ENCODE data around the gene PLAGL2. TPM values are rescaled to one million over a fixed set of nuclear protein-coding genes. Genes with fewer than 3 reads are reported as not detected.

Gene PLAGL2
- total and polyA plus RNA-seq, 4 donors = 1.3 to 7.2 (median 1.6) TPM

GRCh38 chr20:32160341-32160740 lies 47.2 kb downstream of the PLAGL2 start:
- Histone ChIP-seq H3K27me3 (ENCODE audit: control insufficient read depth in 4 of 4, insufficient read depth in 4 of 4, low read length in 3 of 4) (no peaks in the 10 kb centered on the region), H3K4me3 (ENCODE audit: low read depth in 1 of 3, low read length in 3 of 3) (no peak overlapping the region), H3K9me3 (ENCODE audit: control insufficient read depth in 4 of 4, low read length in 3 of 4) (no peaks in the 10 kb centered on the region), H3K4me1 (ENCODE audit: control insufficient read depth in 4 of 4, insufficient read depth in 4 of 4, low read length in 3 of 4) (peaks cover 0 to 5% (median 4%) of the 10 kb centered on the region in 4 donors), H3K9ac (ENCODE audit: low read depth in 1 of 2, low read length in 2 of 2) (no peak overlapping the region), H3K36me3 (ENCODE audit: control insufficient read depth in 4 of 4, insufficient read depth in 3 of 4, low read depth in 1 of 4, low read length in 3 of 4) (peaks cover 22 to 68% (median 46%) of the 10 kb centered on the region in 4 donors), H3K27ac (ENCODE audit: low read depth in 1 of 2, low read length in 2 of 2) (no peak overlapping the region)
- DNase-seq (ENCODE audit: low spot score) = no peak
- 96% methylated on average over 5 of the region's 5 CpGs for WGBS
- TF ChIP-seq FOXA1 (IDR thresholded peaks at IDR 0.05) (no peak), NR2F2 (IDR thresholded peaks at IDR 0.05) (no peak), RXRA (IDR thresholded peaks at IDR 0.05) (no peak), REST (IDR thresholded peaks at IDR 0.05) (no peak), YY1 (IDR thresholded peaks at IDR 0.05) (no peak), FOXA2 (IDR thresholded peaks at IDR 0.05) (no peak), JUND (IDR thresholded peaks at IDR 0.05) (no peak), GABPA (IDR thresholded peaks at IDR 0.05 in 1 of 2, conservative IDR thresholded peaks at IDR 0.05 in 1 of 2) (no peak), SP1 (IDR thresholded peaks at IDR 0.05) (no peak), MAX (IDR thresholded peaks at IDR 0.05) (no peak)
- TF ChIP-seq, protein P1, sequence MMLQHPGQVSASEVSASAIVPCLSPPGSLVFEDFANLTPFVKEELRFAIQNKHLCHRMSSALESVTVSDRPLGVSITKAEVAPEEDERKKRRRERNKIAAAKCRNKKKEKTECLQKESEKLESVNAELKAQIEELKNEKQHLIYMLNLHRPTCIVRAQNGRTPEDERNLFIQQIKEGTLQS (IDR thresholded peaks at IDR 0.05) = no peak
- TF ChIP-seq, protein P2, sequence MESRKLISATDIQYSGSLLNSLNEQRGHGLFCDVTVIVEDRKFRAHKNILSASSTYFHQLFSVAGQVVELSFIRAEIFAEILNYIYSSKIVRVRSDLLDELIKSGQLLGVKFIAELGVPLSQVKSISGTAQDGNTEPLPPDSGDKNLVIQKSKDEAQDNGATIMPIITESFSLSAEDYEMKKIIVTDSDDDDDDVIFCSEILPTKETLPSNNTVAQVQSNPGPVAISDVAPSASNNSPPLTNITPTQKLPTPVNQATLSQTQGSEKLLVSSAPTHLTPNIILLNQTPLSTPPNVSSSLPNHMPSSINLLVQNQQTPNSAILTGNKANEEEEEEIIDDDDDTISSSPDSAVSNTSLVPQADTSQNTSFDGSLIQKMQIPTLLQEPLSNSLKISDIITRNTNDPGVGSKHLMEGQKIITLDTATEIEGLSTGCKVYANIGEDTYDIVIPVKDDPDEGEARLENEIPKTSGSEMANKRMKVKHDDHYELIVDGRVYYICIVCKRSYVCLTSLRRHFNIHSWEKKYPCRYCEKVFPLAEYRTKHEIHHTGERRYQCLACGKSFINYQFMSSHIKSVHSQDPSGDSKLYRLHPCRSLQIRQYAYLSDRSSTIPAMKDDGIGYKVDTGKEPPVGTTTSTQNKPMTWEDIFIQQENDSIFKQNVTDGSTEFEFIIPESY (IDR thresholded peaks at IDR 0.05) = no peak

GRCh38 chr20:32159766-32160221 lies 47.7 kb downstream of the PLAGL2 start:
- Histone ChIP-seq H3K4me1 (ENCODE audit: control insufficient read depth in 4 of 4, insufficient read depth in 4 of 4, low read length in 3 of 4) (peaks cover 2 to 10% (median 9%) of the 10 kb centered on the region in 4 donors), H3K36me3 (ENCODE audit: control insufficient read depth in 4 of 4, insufficient read depth in 3 of 4, low read depth in 1 of 4, low read length in 3 of 4) (peaks cover 17 to 62% (median 43%) of the 10 kb centered on the region in 4 donors), H3K9ac (ENCODE audit: low read depth in 1 of 2, low read length in 2 of 2) (no peak overlapping the region), H3K27ac (ENCODE audit: low read depth in 1 of 2, low read length in 2 of 2) (no peak overlapping the region), H3K27me3 (ENCODE audit: control insufficient read depth in 4 of 4, insufficient read depth in 4 of 4, low read length in 3 of 4) (no peaks in the 10 kb centered on the region), H3K4me3 (ENCODE audit: low read depth in 1 of 3, low read length in 3 of 3) (no peak overlapping the region), H3K9me3 (ENCODE audit: control insufficient read depth in 4 of 4, low read length in 3 of 4) (no peaks in the 10 kb centered on the region)
- TF ChIP-seq TAF1 (conservative IDR thresholded peaks at IDR 0.05) (no peak), RXRA (IDR thresholded peaks at IDR 0.05) (no peak), SP1 (IDR thresholded peaks at IDR 0.05) (no peak), RAD21 (IDR thresholded peaks at IDR 0.05) (no peak), GABPA (IDR thresholded peaks at IDR 0.05 in 1 of 2, conservative IDR thresholded peaks at IDR 0.05 in 1 of 2) (no peak), HNF4A (conservative IDR thresholded peaks at IDR 0.05) (no peak), EGR1 (IDR thresholded peaks at IDR 0.05; ENCODE audit: low read depth in 2 of 2) (no peak), HNF4G (IDR thresholded peaks at IDR 0.05) (no peak), JUND (IDR thresholded peaks at IDR 0.05) (no peak), NR2F2 (IDR thresholded peaks at IDR 0.05) (no peak), FOXA2 (IDR thresholded peaks at IDR 0.05) (no peak), YY1 (IDR thresholded peaks at IDR 0.05) (no peak), MAX (IDR thresholded peaks at IDR 0.05) (no peak)
- TF ChIP-seq, protein P3, sequence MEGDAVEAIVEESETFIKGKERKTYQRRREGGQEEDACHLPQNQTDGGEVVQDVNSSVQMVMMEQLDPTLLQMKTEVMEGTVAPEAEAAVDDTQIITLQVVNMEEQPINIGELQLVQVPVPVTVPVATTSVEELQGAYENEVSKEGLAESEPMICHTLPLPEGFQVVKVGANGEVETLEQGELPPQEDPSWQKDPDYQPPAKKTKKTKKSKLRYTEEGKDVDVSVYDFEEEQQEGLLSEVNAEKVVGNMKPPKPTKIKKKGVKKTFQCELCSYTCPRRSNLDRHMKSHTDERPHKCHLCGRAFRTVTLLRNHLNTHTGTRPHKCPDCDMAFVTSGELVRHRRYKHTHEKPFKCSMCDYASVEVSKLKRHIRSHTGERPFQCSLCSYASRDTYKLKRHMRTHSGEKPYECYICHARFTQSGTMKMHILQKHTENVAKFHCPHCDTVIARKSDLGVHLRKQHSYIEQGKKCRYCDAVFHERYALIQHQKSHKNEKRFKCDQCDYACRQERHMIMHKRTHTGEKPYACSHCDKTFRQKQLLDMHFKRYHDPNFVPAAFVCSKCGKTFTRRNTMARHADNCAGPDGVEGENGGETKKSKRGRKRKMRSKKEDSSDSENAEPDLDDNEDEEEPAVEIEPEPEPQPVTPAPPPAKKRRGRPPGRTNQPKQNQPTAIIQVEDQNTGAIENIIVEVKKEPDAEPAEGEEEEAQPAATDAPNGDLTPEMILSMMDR (IDR thresholded peaks at IDR 0.05; ENCODE audit: low read depth, low read length, missing input control) = no peak
- 73% methylated on average over 5 of the region's 5 CpGs for WGBS
- no peak for DNase-seq (ENCODE audit: low spot score)
